Endothelial cell of umbilical vein (primary cell): ENCODE results near the gene UNC5C. TPM values are rescaled to one million over a fixed set of nuclear protein-coding genes. Genes with fewer than 3 reads are reported as not detected.

Source experiments
- BruUV-seq: library from RNA; stranded (reverse); fragments of 400-500 nt; replicated peaks from 2 replicates; lab custom pipeline; 2021; lab: Mats Ljungman, UMichigan
- CTCF ChIA-PET: fragments of 300-600, 350-600 bp; sonication (Branson Sonifier 250); formaldehyde crosslinking; loops from one replicate; lab custom pipeline; 2021; ENCODE audit warnings: antibody characterized with exemption, inconsistent platforms; lab: Charles Lee
- POLR2A ChIA-PET: fragments of 300-600, 350-600 bp; sonication (Branson Sonifier 250); formaldehyde crosslinking; loops from one replicate; lab custom pipeline; 2021; ENCODE audit warnings: antibody characterized with exemption, inconsistent platforms; lab: Charles Lee
- DNase-seq: peaks from one replicate; pipeline ENCODE4 v3.0.0-alpha.2; 2011; ENCODE audit warnings: low read depth, low spot score
- FAIRE-seq: peaks from 2 replicates; lab custom pipeline; 2011; peaks lifted over from hg19 to GRCh38; lab: Jason Lieb, UNC
- H2AFZ ChIP-seq: 2 replicates; pipeline ENCODE4 v1.6.0; 2012; ENCODE audit warnings: low read depth, low read length, control low read depth, inconsistent platforms
- H3K27ac ChIP-seq: 2 replicates; pipeline ENCODE4 v1.5.1; 2011; ENCODE audit warnings: low read depth, mild to moderate bottlenecking, control low read depth, low read length, moderate library complexity; ENCODE audit not compliant: insufficient read depth
- H3K27me3 ChIP-seq, 2 experiments: 2 replicates each; pipeline versions ENCODE4 v1.6.0 to v1.6.1; 2011; ENCODE audit warnings: low read length in 2 of 2, mixed read lengths in 1 of 2; ENCODE audit not compliant: control insufficient read depth in 2 of 2, insufficient read depth in 2 of 2
- H3K36me3 ChIP-seq, 2 experiments: 2 replicates in 1 of 2; 3 replicates in 1 of 2; pipeline ENCODE4 v1.5.1; 2011; ENCODE audit warnings: low read length in 2 of 2, mild to moderate bottlenecking in 1 of 2, moderate library complexity in 1 of 2; ENCODE audit not compliant: control insufficient read depth in 2 of 2, insufficient read depth in 2 of 2; ENCODE audit errors: extremely low read depth in 1 of 2
- H3K4me1 ChIP-seq: 3 replicates; pipeline ENCODE4 v1.5.1; 2011; ENCODE audit warnings: mild to moderate bottlenecking, low read length; ENCODE audit not compliant: control insufficient read depth, insufficient read depth; ENCODE audit errors: extremely low read depth
- H3K4me2 ChIP-seq: 2 replicates; pipeline ENCODE4 v1.6.1; 2011; ENCODE audit warnings: low read length, control low read depth, mixed read lengths; ENCODE audit not compliant: insufficient read depth
- H3K4me3 ChIP-seq, 3 experiments: fragments of 200-600 bp in 1 of 3; sonication (generic), shearing (Covaris generic) in 1 of 3; replicated peaks in 1 of 3; 2 replicates each; pipeline ENCODE4 v1.5.1; 2011 to 2016; ENCODE audit warnings: control low read depth in 3 of 3, low read length in 3 of 3, mild to moderate bottlenecking in 2 of 3, inconsistent platforms in 1 of 3, low read depth in 1 of 3, moderate library complexity in 1 of 3; ENCODE audit not compliant: insufficient read depth in 1 of 3
- H3K79me2 ChIP-seq: 2 replicates; pipeline ENCODE4 v1.6.0; 2012; ENCODE audit warnings: low read length, inconsistent platforms; ENCODE audit not compliant: control insufficient read depth, insufficient read depth
- H3K9ac ChIP-seq: replicated peaks from 2 replicates; pipeline ENCODE3; 2011; ENCODE audit warnings: low read length, control low read depth; ENCODE audit not compliant: insufficient read depth; ENCODE audit errors: extremely low read depth
- H3K9me1 ChIP-seq: replicated peaks from 3 replicates; pipeline ENCODE4 v1.6.0; 2011; ENCODE audit warnings: mild to moderate bottlenecking, low read length; ENCODE audit not compliant: control insufficient read depth, insufficient read depth; ENCODE audit errors: extremely low read depth
- H3K9me3 ChIP-seq: replicated peaks from 2 replicates; pipeline ENCODE4 v1.5.1; 2012; ENCODE audit warnings: low read length, inconsistent platforms; ENCODE audit not compliant: control insufficient read depth, insufficient read depth
- H4K20me1 ChIP-seq: replicated peaks from 2 replicates; pipeline ENCODE3; 2011; ENCODE audit warnings: mild to moderate bottlenecking, low read length; ENCODE audit not compliant: control insufficient read depth, insufficient read depth; ENCODE audit errors: extremely low read depth
- EZH2 ChIP-seq: IDR thresholded peaks from 2 replicates; pipeline ENCODE4 v1.6.1; 2012; ENCODE audit warnings: borderline replicate concordance, low read depth, mild to moderate bottlenecking, moderate library complexity, low read length, inconsistent platforms; ENCODE audit not compliant: severe bottlenecking
- FOS ChIP-seq: IDR thresholded peaks from 2 replicates; pipeline ENCODE4 v1.6.1; 2011; ENCODE audit warnings: mild to moderate bottlenecking, low read length, moderate library complexity, borderline replicate concordance; ENCODE audit not compliant: insufficient read depth
- GATA2 ChIP-seq: IDR thresholded peaks from 2 replicates; pipeline ENCODE4 v1.7.0; 2011; ENCODE audit warnings: low read depth, mild to moderate bottlenecking, moderate library complexity, mixed read lengths, low read length; ENCODE audit not compliant: insufficient read length, insufficient read depth
- JUN ChIP-seq: IDR thresholded peaks from 2 replicates; pipeline ENCODE4 v1.6.1; 2011; ENCODE audit warnings: borderline replicate concordance, low read depth; ENCODE audit not compliant: insufficient read length, insufficient read depth
- MYC ChIP-seq: IDR thresholded peaks from one replicate; pipeline ENCODE4 v1.6.1; 2011; ENCODE audit warnings: mild to moderate bottlenecking, low read depth, low read length
- POLR2A ChIP-seq: IDR thresholded peaks from 2 replicates; pipeline ENCODE4 v1.6.1; 2012; ENCODE audit warnings: low read depth, mild to moderate bottlenecking, control low read depth, low read length
- POLR2AphosphoS5 ChIP-seq: IDR thresholded peaks from 2 replicates; pipeline ENCODE4 v1.6.1; 2012; ENCODE audit warnings: low read depth, mild to moderate bottlenecking, control low read depth, low read length, moderate library complexity; ENCODE audit not compliant: insufficient read depth
- dilution Hi-C: fragments of 300-500 bp; cut with MboI; formaldehyde crosslinking; loops from one replicate; pipeline ENCODE4 v1.15.0; 2019; ENCODE audit warnings: low sequenced_read_pairs; ENCODE audit not compliant: extremely low pct_ligation_motif_present
- intact Hi-C: fragments of 100-400 bp; cut with micrococcal nuclease; formaldehyde crosslinking; loops from one replicate; pipeline ENCODE4 v1.10.0; 2022
- polyA plus RNA-seq, 4 experiments: library from polyadenylated mRNA; depleted of rRNA in 3 of 4; stranded (reverse) in 3 of 4; unstranded in 1 of 4; fragments of >200 nt; gene quantifications; 2 replicates each; pipeline versions ENCODE4 v1.2.1 to v1.2.3, GENCODE V29; 2011 to 2012; ENCODE audit warnings: missing spikeins in 1 of 4
- total RNA-seq: library from RNA; stranded (reverse); gene quantifications from 2 replicates; pipeline ENCODE4 v1.2.3, GENCODE V29; 2021
- TF ChIP-seq, protein P1 (sequence below), 2 donors: IDR thresholded peaks; 1 replicate in 1 of 2; 2 replicates in 1 of 2; pipeline ENCODE4 v1.5.1; 2011; ENCODE audit warnings: low read length in 2 of 2, mild to moderate bottlenecking in 2 of 2, moderate library complexity in 2 of 2, control low read depth in 1 of 2, inconsistent platforms in 1 of 2, low read depth in 1 of 2; ENCODE audit not compliant: insufficient read depth in 1 of 2; ENCODE audit errors: extremely low read depth in 1 of 2
- TF ChIP-seq, protein P2 (sequence below): IDR thresholded peaks from 2 replicates; pipeline ENCODE4 v1.6.1; 2011; ENCODE audit not compliant: insufficient read depth, insufficient read length

UNC5C gene
- total and polyA plus RNA-seq, 2 donors (not counting 3 experiments of a cell fraction or from before 2014, with no cell fraction given), result 0.44 to 0.53 TPM

DNA sequence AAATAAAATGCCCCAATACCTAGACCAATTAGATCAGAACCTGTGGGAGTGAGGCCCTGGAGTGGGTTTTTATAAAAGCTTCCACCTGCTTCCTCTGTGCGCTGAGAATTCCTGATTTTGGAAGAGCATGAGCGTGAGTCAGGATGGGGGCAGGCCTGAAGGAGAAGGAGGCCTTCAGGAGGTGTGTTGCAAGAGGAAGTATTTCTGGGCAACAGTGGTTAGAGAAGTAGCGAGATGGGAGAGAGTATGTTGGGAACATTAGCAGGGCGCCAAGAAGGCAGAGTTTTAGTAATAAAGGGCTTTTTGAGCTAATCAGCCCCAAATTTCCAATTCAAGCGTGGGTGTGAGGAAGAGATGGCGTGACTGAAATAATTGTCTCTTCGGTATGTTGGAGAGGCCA, 349.8 kb downstream of the UNC5C start:
- intact Hi-C loops, result no loop called here
- dilution Hi-C loops, result no loop called here
- H3K4me1 ChIP-seq, result no peaks in the 10 kb centered on the region
- no peak for DNase-seq
- H3K36me3 ChIP-seq, result no peaks in the 10 kb centered on the region
- no peak for FAIRE-seq
- H3K27me3 ChIP-seq, result peaks cover 0 to 3% of the 10 kb centered on the region in 2 experiments
- no peak overlapping the region for H3K9ac ChIP-seq
- TF ChIP-seq, protein P1, sequence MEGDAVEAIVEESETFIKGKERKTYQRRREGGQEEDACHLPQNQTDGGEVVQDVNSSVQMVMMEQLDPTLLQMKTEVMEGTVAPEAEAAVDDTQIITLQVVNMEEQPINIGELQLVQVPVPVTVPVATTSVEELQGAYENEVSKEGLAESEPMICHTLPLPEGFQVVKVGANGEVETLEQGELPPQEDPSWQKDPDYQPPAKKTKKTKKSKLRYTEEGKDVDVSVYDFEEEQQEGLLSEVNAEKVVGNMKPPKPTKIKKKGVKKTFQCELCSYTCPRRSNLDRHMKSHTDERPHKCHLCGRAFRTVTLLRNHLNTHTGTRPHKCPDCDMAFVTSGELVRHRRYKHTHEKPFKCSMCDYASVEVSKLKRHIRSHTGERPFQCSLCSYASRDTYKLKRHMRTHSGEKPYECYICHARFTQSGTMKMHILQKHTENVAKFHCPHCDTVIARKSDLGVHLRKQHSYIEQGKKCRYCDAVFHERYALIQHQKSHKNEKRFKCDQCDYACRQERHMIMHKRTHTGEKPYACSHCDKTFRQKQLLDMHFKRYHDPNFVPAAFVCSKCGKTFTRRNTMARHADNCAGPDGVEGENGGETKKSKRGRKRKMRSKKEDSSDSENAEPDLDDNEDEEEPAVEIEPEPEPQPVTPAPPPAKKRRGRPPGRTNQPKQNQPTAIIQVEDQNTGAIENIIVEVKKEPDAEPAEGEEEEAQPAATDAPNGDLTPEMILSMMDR (IDR thresholded peaks at IDR 0.05; ENCODE audit: extremely low read depth in 1 of 2, insufficient read depth in 1 of 2, low read depth in 1 of 2, low read length in 2 of 2), result no peak
- TF ChIP-seq POLR2AphosphoS5, result no peak
- no peak for TF ChIP-seq JUN
- TF ChIP-seq EZH2, result no peak
- TF ChIP-seq FOS, result no peak
- TF ChIP-seq MYC, result no peak
- TF ChIP-seq POLR2A, result no peak
- no peak for TF ChIP-seq GATA2
- TF ChIP-seq, protein P2, sequence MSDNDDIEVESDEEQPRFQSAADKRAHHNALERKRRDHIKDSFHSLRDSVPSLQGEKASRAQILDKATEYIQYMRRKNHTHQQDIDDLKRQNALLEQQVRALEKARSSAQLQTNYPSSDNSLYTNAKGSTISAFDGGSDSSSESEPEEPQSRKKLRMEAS, result no peak
- CTCF ChIA-PET, result no interaction called here
- no peak overlapping the region for H2AFZ ChIP-seq
- no TSS peak for BruUV-seq
- no peak overlapping the region for H3K4me2 ChIP-seq
- no peaks in the 10 kb centered on the region for H3K9me1 ChIP-seq
- POLR2A ChIA-PET, result no interaction called here
- H3K79me2 ChIP-seq, result no peaks in the 10 kb centered on the region
- H3K9me3 ChIP-seq, result no peaks in the 10 kb centered on the region
- no peak overlapping the region for H3K4me3 ChIP-seq
- no peak overlapping the region for H3K27ac ChIP-seq
- no peaks in the 10 kb centered on the region for H4K20me1 ChIP-seq
